GM12872 (cell line): ENCODE measurements around the gene RABL3.

Experiments
- TF ChIP-seq, protein P1 (sequence below): IDR thresholded peaks from 3 replicates; pipeline ENCODE4 v1.5.1; 2011; ENCODE audit warnings: low read depth, mild to moderate bottlenecking, low read length, moderate library complexity; ENCODE audit not compliant: insufficient read depth

The RABL3 gene

DNA sequence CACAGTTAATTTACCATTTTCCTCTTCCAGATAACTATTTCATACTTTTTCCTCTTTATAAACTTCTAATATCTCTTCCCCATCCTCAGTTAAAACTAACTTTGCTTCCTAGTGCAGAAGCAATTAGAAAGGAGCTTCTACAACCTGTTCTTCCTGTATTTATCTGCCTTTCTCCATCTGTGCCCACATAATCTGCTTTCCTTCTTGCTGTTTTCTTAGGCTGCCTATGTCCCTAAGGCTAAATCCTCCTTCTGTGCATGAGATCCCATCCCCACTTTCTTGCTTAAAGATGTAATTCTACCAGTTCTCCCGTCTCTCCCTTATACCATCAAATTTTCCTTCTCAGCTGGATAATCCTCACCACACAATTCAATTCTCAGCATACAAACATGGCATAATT lies 31.9 kb downstream of the RABL3 start:
- TF ChIP-seq, protein P1, sequence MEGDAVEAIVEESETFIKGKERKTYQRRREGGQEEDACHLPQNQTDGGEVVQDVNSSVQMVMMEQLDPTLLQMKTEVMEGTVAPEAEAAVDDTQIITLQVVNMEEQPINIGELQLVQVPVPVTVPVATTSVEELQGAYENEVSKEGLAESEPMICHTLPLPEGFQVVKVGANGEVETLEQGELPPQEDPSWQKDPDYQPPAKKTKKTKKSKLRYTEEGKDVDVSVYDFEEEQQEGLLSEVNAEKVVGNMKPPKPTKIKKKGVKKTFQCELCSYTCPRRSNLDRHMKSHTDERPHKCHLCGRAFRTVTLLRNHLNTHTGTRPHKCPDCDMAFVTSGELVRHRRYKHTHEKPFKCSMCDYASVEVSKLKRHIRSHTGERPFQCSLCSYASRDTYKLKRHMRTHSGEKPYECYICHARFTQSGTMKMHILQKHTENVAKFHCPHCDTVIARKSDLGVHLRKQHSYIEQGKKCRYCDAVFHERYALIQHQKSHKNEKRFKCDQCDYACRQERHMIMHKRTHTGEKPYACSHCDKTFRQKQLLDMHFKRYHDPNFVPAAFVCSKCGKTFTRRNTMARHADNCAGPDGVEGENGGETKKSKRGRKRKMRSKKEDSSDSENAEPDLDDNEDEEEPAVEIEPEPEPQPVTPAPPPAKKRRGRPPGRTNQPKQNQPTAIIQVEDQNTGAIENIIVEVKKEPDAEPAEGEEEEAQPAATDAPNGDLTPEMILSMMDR = no peak

DNA sequence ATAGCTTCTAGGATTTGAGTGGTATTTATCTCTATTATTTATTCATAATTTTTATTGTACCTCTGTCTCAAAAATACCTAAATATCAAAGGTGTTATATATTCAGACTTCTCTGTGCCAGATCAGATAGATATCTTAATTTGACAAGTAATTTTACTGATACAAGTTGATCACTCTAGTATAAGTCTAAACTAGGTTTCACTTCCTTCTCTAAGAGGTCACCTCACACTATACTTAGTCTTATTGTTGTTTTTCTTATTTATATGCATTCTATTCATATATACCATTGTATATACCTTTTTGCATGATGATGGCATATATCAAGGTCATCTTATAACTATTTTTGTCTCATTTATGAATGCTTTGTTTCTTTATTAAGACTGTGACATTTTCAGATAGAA lies 33.9 kb downstream of the RABL3 start:
- TF ChIP-seq, protein P1 = no peak

DNA sequence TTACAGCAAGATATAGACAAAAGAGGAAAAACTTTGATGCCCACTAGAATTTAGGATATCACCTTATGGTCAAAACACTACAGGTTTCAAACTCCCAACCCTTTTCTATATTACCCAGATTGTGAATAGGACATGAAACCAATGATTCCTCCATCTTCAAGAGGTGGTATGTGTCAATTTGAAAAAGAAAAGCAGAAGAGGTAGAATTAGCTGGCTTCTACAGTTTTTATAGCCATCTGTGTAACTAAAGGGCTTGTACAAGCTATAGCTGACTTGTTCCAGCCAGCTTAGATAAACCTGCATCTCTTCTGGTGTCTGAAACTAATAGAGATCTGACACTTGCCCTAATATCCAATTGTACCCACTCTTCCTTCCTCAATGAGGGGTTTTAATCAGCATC lies 35.4 kb downstream of the RABL3 start:
- TF ChIP-seq, protein P1 = no peak

DNA sequence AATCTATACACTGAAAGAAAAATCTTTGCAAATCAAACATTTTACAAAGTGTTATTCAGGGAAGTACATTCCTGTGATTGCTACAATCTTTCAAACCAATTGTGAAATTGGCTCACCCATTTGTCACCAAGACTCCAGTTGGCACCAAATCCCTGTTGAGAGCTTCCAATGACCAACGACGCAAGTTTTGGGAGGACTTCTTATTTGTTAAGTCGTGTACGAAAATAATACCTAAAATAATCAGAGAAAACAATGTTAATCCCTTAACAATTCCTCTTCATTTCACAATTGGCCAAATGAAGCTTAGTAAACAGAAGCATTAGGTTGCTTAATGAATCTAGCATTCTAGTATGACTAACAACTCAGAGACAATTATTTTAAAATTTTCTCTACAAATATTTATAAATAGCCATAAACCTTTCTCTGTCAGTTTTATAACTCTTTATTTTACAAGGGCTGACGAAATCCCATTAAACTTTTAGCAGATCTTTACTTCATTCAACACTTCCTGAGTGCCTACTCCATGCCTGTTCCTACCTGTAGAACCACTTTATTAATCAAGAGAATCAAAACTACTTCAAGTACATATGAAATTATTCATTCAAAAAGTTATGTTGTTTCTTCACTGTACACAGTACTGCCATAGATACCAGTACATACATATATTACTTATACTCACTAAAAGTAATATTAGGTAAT lies 36.3 kb downstream of the RABL3 start:
- TF ChIP-seq, protein P1 = no peak

DNA sequence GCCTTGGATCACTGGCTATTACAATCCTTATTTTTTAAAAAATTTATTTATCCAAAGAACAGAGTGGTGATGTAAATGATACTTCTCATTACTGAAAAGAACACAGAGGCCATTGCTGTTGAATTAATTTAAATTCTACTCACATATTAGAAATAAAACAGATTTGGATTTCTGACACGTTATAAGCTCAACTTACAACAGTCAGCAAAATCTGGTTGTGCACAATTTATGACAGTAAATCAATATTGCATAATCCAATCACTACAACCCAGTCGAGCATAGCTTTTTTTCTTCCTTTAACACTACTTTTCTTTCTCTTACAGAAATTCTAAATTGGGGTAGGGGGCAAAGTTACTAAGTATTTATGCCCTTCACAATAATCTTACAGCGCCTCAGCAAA lies 43.0 kb downstream of the RABL3 start:
- TF ChIP-seq, protein P1 = no peak

DNA sequence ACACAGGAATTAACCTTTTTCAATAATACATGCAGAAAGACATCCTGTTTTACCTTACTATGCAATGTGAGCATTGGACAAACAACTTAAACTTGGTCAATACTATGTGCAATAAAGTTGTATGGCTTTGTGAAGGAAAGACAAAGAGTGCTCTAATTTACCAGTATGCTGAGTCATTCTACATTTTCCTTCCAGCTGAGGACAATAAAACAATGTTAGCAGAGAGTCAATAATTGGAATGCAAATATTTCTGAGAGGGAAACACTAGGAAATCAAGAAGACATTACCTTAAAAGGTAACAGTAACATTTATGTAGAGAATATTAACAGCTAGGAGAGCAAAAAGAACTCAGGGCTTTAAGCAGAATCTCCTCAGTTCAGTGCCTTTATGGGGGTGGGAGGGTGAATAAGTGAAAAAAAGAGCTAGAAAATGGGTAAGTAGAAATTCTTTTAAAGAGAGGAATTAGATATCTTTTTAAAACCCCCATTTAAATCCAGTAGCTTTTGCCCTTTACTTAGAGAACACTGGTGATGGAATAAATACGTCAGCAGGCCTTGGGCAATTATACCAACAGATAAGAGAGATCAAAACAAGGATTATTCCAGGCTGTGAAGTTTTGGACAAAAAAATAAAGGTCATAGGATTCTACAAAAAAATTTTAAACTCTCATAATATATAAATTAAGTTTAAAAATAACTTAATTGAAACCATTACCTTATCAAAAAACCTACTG lies 48.7 kb downstream of the RABL3 start:
- TF ChIP-seq, protein P1 = no peak

DNA sequence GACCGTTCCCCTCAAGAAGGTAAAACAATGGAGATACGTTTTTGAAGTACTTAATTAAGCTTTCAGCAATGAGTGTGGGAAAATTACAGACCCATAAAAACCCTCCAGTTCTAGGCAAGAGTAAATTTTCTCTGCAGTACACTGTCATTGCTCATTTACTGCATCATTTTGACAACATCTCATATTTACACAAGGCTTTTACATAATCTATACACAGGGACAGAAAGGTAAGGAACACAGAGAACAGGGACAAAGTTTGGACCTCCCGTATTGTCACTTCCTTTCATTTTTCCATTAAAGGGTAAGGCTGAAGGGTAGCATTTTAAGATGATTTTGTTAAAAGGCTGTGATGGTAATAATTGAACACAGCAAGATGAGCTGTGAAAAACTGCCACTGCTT lies 52.9 kb downstream of the RABL3 start:
- TF ChIP-seq, protein P1 = no peak
